Mesenteric fat pad (tissue), 1 donor: ENCODE results near the gene GLYATL1. TPM values are rescaled to one million over a fixed set of nuclear protein-coding genes. Genes with fewer than 3 reads are reported as not detected.

ENCODE experiments used
- DNase-seq: peaks from one replicate; pipeline ENCODE4 v3.0.0-alpha.2; 2020; ENCODE audit warnings: low spot score
- long read RNA-seq: library from polyadenylated mRNA; unstranded; transcript quantifications from one replicate; pipeline ENCODE4 v2.0.0, GENCODE V29; 2020
- total RNA-seq: library from RNA; stranded (reverse); fragmentation: NEBNext Ultra II Directional; extraction: Animal tissue kit (Norgen Biotek cat#: 25700); gene quantifications from one replicate; pipeline ENCODE4 v1.2.1, GENCODE V29; 2021
- donor health status: DM: yes; HTN: yes; CAD: no.

GLYATL1 gene
- total RNA-seq = not detected
- long read RNA-seq = 0 reads

- DNase-seq = no peak
Observed at GRCh38 chr11:58939277-58939676, at the start of gene GLYATL1. TSS of gene GLYATL1 (plus strand) at chr11:58939488. CDS start at chr11:58947088, 7,600 bp downstream.

- DNase-seq = no peak
Observed at GRCh38 chr11:58893899-58894298, 45.4 kb upstream of the GLYATL1 start.

GRCh38 chr11:58898106-58898505, 41.2 kb upstream of the GLYATL1 start:
- DNase-seq = no peak

- no peak for DNase-seq
Observed at GRCh38 chr11:58900479-58901420, 38.5 kb upstream of the GLYATL1 start.

GRCh38 chr11:58902881-58903280, 36.4 kb upstream of the GLYATL1 start:
- DNase-seq = no peak

GRCh38 chr11:58905011-58905720, 34.1 kb upstream of the GLYATL1 start:
- DNase-seq = no peak

GRCh38 chr11:58905721-58906547, 33.4 kb upstream of the GLYATL1 start:
- DNase-seq = no peak

- no peak for DNase-seq
Observed at GRCh38 chr11:58907780-58908179, 31.5 kb upstream of the GLYATL1 start.

GRCh38 chr11:58912124-58912523, 27.2 kb upstream of the GLYATL1 start:
- DNase-seq = no peak

GRCh38 chr11:58913685-58914084, 25.6 kb upstream of the GLYATL1 start:
- no peak for DNase-seq

GRCh38 chr11:58914821-58915543, 24.3 kb upstream of the GLYATL1 start:
- DNase-seq = no peak

GRCh38 chr11:58916637-58917036, 22.7 kb upstream of the GLYATL1 start:
- no peak for DNase-seq

- no peak for DNase-seq
Observed at GRCh38 chr11:58917159-58917783, 22.0 kb upstream of the GLYATL1 start.

- DNase-seq = no peak
Observed at GRCh38 chr11:58919561-58919960, 19.7 kb upstream of the GLYATL1 start.

GRCh38 chr11:58919980-58920379, 19.3 kb upstream of the GLYATL1 start:
- no peak for DNase-seq

GRCh38 chr11:58921778-58922390, 17.4 kb upstream of the GLYATL1 start:
- no peak for DNase-seq

GRCh38 chr11:58922479-58922878, 16.8 kb upstream of the GLYATL1 start:
- no peak for DNase-seq

- DNase-seq = no peak
Observed at GRCh38 chr11:58923300-58923788, 15.9 kb upstream of the GLYATL1 start.

GRCh38 chr11:58924230-58924629, 15.1 kb upstream of the GLYATL1 start:
- no peak for DNase-seq

GRCh38 chr11:58926251-58926650, 13.0 kb upstream of the GLYATL1 start:
- DNase-seq = no peak
